PC-9 (cell line): Measurements from ENCODE around the gene NAA30. TPM values are rescaled to one million over a fixed set of nuclear protein-coding genes. Genes with fewer than 3 reads are reported as not detected.
"Not testable (repeated sequence)": the region's sequence is repeated elsewhere in the genome, so short reads cannot be mapped to it uniquely, and the experiment has no call there.

ENCODE experiments used
- Bru-seq: library from RNA; stranded (reverse); fragments of 400-500 nt; gene quantifications from one replicate; lab custom pipeline; 2021; lab: Mats Ljungman, UMichigan
- BruChase-seq, 2 experiments: library from RNA; stranded (reverse); fragments of 400-500 nt; gene quantifications; one replicate each; lab custom pipeline; 2021; lab: Mats Ljungman, UMichigan
- BruUV-seq: library from RNA; stranded (reverse); fragments of 400-500 nt; replicated peaks from 2 replicates; lab custom pipeline; 2021; lab: Mats Ljungman, UMichigan
- CTCF ChIA-PET: fragments of 300-600 bp; sonication (Branson Sonifier 250); formaldehyde crosslinking; loops from one replicate; lab custom pipeline; 2022; ENCODE audit warnings: antibody characterized with exemption; lab: Charles Lee
- POLR2A ChIA-PET: fragments of 300-600 bp; sonication (Branson Sonifier 250); formaldehyde crosslinking; loops from one replicate; lab custom pipeline; 2022; ENCODE audit warnings: antibody characterized with exemption; ENCODE audit not compliant: unreplicated experiment; lab: Charles Lee
- DNase-seq, 2 experiments: peaks; one replicate each; pipeline versions ENCODE4 v3.0.0 to v3.0.0-alpha.2; 2015 to 2022; ENCODE audit warnings: mixed read lengths in 1 of 2
- H2AFZ ChIP-seq: fragments of 200-600 bp; sonication (generic); 2 replicates; pipeline ENCODE4 v1.8.1; 2017; ENCODE audit warnings: antibody characterized with exemption
- H3F3A ChIP-seq: fragments of 200-600 bp; sonication (generic); 2 replicates; pipeline ENCODE4 v1.8.1; 2017; ENCODE audit warnings: antibody characterized with exemption, mild to moderate bottlenecking, low read depth; ENCODE audit not compliant: insufficient read depth
- H3K27ac ChIP-seq: fragments of 200-600 bp; sonication (generic); 2 replicates; pipeline ENCODE4 v1.6.1; 2016; ENCODE audit warnings: mixed run types
- H3K27me3 ChIP-seq: fragments of 200-600 bp; sonication (generic); 2 replicates; pipeline ENCODE4 v1.6.1; 2016; ENCODE audit warnings: low read depth, mixed run types; ENCODE audit not compliant: insufficient read depth
- H3K36me3 ChIP-seq: fragments of 200-600 bp; sonication (generic); 2 replicates; pipeline ENCODE4 v1.6.1; 2016; ENCODE audit warnings: low read depth, mixed run types
- H3K4me1 ChIP-seq: fragments of 200-600 bp; sonication (generic); replicated peaks from 2 replicates; pipeline ENCODE4 v1.6.1; 2016; ENCODE audit warnings: mixed run types; ENCODE audit not compliant: insufficient read depth
- H3K4me2 ChIP-seq: fragments of 200-600 bp; sonication (generic); 2 replicates; pipeline ENCODE4 v1.6.1; 2017; ENCODE audit warnings: mixed run types
- H3K4me3 ChIP-seq: fragments of 200-600 bp; sonication (generic); 2 replicates; pipeline ENCODE4 v1.6.1; 2016; ENCODE audit warnings: mixed run types
- H3K79me2 ChIP-seq: fragments of 200-600 bp; sonication (generic); 2 replicates; pipeline ENCODE4 v1.6.1; 2017; ENCODE audit warnings: low read depth, mixed run types
- H3K9me2 ChIP-seq: fragments of 200-600 bp; sonication (generic); 2 replicates; pipeline ENCODE4 v1.8.1; 2017; ENCODE audit warnings: mild to moderate bottlenecking; ENCODE audit not compliant: insufficient read depth
- H3K9me3 ChIP-seq: fragments of 200-600 bp; sonication (generic); 2 replicates; pipeline ENCODE4 v1.8.1; 2016; ENCODE audit warnings: low read depth; ENCODE audit not compliant: insufficient read depth
- H4K20me1 ChIP-seq: fragments of 200-600 bp; sonication (generic); 2 replicates; pipeline ENCODE4 v1.8.1; 2017; ENCODE audit not compliant: insufficient read depth
- EZH2 ChIP-seq: fragments of 200-600 bp; sonication (generic); IDR thresholded peaks from 2 replicates; pipeline ENCODE4 v1.8.0; 2017; ENCODE audit warnings: antibody characterized with exemption, low read depth
- intact Hi-C: fragments of 100-400 bp; cut with micrococcal nuclease; formaldehyde crosslinking; loops from one replicate; pipeline ENCODE4 v1.10.0; 2022; ENCODE audit not compliant: unreplicated experiment
- long read RNA-seq: library from polyadenylated mRNA; stranded (forward); transcript quantifications from one replicate; pipeline ENCODE4 v2.0.0, GENCODE V29; 2022
- total RNA-seq: library from RNA; stranded (reverse); gene quantifications from 2 replicates; pipeline ENCODE4 v1.2.3, GENCODE V29; 2021
- TF ChIP-seq, protein P1 (sequence below): fragments of 200-600 bp; sonication (generic); conservative IDR thresholded peaks from 2 replicates; pipeline ENCODE4 v1.6.1; 2017; ENCODE audit warnings: mixed run types, antibody characterized with exemption, mild to moderate bottlenecking, moderate library complexity

The NAA30 gene
- total RNA-seq (11.7 and 14.2 TPM in 2 replicates), Bru-seq, nascent RNA (percentile 77 among the genes with signal in this experiment), BruChase-seq, experiment 1, labeled RNA remaining after a 2-hour chase (percentile 91 among the genes with signal in this experiment), BruChase-seq, experiment 2, labeled RNA remaining after a 6-hour chase (percentile 80 among the genes with signal in this experiment)
- long read RNA-seq, full-length matches to known transcripts = 34 of 37 reads
- long read RNA-seq, partial matches to known transcripts = 0 of 37 reads
- long read RNA-seq, other reads (novel, unspliced or antisense) = 3 of 37 reads

DNA sequence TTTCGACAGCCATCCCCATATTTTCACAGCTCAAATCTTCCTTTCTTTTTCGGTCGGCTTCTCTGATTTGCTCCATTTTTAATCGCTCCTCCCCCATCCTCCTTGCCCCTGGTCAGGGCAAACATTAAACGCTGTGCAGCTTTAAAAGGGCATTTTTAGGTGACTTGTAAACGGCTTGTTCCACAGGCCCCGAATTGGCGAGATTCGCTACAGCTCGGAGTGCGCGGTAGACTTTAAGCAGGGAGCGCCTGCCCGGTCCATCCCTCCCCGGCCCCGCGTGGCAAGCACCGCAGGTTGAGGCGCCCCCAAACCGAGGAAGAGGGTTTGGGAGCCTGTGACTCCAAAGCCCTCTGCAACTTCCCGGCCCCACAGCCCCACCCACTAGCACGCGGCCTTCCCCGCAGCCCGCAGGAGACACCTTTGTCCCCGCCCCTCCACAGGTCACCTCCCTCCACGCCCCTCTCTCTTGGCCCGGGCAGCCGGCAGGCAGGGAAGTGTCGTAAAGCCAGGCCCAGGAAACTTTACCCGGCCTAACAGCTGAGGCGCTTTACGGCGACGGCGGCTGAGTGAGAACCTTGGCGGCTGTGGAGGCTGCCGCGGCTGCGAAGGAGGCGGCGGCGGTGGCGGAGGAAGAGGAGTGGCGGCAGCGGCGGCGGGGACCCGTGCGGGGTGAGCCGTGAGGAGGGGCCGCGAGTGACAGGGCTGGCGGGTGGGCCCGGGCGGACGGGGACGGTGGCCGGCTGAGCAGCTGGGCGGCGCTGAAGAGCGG, at the start of gene NAA30:
Gene NAA30, plus strand, starts transcription at position 550 of the 769 bp plus-strand sequence. CDS start 372 bp downstream, outside the sequence.
- Histone ChIP-seq H3K27me3 (no peaks in the 10 kb centered on the region), H3K79me2 (peaks cover 45% of the 10 kb centered on the region), H3K27ac (peak within 1 kb of the TSS; percentile 73), H3K4me1 (peaks cover 28% of the 10 kb centered on the region), H3K4me2 (peak within 1 kb of the TSS; percentile 99), H2AFZ (peak within 1 kb of the TSS; percentile 93), H3K9me2 (no peaks in the 10 kb centered on the region), H3K36me3 (peaks cover 15% of the 10 kb centered on the region; the same call in 1 of the 2 replicates), H3F3A (peaks cover 5% of the 10 kb centered on the region; the same call in 1 of the 2 replicates), H4K20me1 (peaks cover 18% of the 10 kb centered on the region), H3K4me3 (peak within 1 kb of the TSS; percentile 71), H3K9me3 (no peaks in the 10 kb centered on the region)
- ChIA-PET POLR2A (interaction anchor here (0.5 to 0.6 kb wide), 2 partner anchors 12 to 96 kb away, joined by 4 to 7 read pairs; no protein-coding TSS in a partner anchor), CTCF (interaction anchor here (0.6 to 0.9 kb wide), 2 partner anchors 152 to 900 kb away, joined by 3 to 7 read pairs; no protein-coding TSS in a partner anchor)
- no TSS peak for BruUV-seq
- intact Hi-C loops = no loop called here
- no peak for TF ChIP-seq EZH2
- TF ChIP-seq, protein P1, sequence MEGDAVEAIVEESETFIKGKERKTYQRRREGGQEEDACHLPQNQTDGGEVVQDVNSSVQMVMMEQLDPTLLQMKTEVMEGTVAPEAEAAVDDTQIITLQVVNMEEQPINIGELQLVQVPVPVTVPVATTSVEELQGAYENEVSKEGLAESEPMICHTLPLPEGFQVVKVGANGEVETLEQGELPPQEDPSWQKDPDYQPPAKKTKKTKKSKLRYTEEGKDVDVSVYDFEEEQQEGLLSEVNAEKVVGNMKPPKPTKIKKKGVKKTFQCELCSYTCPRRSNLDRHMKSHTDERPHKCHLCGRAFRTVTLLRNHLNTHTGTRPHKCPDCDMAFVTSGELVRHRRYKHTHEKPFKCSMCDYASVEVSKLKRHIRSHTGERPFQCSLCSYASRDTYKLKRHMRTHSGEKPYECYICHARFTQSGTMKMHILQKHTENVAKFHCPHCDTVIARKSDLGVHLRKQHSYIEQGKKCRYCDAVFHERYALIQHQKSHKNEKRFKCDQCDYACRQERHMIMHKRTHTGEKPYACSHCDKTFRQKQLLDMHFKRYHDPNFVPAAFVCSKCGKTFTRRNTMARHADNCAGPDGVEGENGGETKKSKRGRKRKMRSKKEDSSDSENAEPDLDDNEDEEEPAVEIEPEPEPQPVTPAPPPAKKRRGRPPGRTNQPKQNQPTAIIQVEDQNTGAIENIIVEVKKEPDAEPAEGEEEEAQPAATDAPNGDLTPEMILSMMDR = no peak
- DNase-seq = peak; percentile 83 to 93

DNA sequence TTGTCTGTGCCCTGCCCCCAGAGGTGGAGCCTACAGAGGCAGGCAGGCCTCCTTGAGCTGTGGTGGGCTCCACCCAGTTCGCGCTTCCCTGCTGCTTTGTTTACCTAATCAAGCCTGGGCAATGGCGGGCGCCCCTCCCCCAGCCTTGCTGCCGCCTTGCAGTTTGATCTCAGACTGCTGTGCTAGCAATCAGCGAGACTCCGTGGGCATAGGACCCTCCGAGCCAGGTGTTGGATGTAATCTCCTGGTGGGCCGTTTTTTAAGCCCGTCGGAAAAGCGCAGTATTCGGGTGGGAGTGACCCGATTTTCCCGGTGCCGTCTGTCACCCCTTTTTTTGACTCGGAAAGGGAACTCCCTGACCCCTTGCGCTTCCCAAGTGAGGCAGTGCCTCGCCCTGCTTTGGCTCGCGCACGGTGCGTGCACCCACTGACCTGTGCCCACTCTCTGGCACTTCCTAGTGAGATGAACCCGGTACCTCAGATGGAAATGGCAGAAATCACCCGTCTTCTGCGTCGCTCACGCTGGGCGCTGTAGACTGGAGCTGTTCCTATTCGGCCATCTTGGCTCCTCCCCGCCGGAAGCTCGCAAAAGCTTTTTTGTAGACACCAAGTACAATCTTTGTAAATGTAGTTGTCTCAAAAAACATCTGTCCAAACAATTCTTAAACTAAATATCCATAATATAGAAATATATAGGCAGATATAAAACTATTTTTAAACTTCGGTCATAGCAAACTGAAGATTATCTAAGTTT, 46.7 kb upstream of the NAA30 start:
- H3K79me2 ChIP-seq, H3K4me2 ChIP-seq, H3F3A ChIP-seq, H4K20me1 ChIP-seq, POLR2A ChIA-PET, CTCF ChIA-PET, H2AFZ ChIP-seq, H3K27ac ChIP-seq, H3K27me3 ChIP-seq, H3K9me3 ChIP-seq, intact Hi-C loops, H3K4me3 ChIP-seq, DNase-seq, H3K9me2 ChIP-seq, H3K4me1 ChIP-seq, BruUV-seq, H3K36me3 ChIP-seq: not testable (repeated sequence)

DNA sequence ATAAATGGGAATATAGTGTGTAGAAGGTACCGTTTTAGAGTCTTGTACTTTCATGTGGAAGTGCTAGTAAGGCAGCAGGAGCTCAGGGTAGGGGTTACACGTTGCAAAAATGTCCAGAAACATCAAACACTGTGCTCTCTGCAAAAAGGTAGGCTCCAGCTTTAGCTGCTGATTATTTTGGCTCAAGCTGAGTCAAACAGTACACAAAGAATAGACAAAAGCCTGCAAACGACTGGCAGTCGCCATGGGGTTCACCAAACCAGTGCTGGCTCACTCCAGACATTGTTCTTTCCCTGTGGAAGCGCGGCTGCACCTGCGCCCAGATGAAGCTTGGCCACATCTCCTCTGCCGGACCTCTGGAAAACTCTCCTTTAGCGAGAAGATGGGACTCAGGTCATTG, 45.3 kb upstream of the NAA30 start:
- Histone ChIP-seq H4K20me1 (no peaks in the 10 kb centered on the region), H3K4me1 (peaks cover 14% of the 10 kb centered on the region), H3K79me2 (no peaks in the 10 kb centered on the region), H3F3A (no peaks in the 10 kb centered on the region), H3K4me2 (no peak overlapping the region), H3K27me3 (no peaks in the 10 kb centered on the region), H2AFZ (no peak overlapping the region), H3K9me3 (no peaks in the 10 kb centered on the region), H3K4me3 (no peak overlapping the region), H3K36me3 (no peaks in the 10 kb centered on the region), H3K27ac (no peak overlapping the region), H3K9me2 (no peaks in the 10 kb centered on the region)
- no peak for DNase-seq
- BruUV-seq = no TSS peak
- ChIA-PET CTCF (no interaction called here), POLR2A (no interaction called here)
- intact Hi-C loops = no loop called here
- TF ChIP-seq EZH2 = no peak
- TF ChIP-seq, protein P1 = no peak
